ENCODE results near the gene SLC66A3.

- TF ChIP-seq CTCF (IDR thresholded peaks at IDR 0.05; ENCODE audit: borderline replicate concordance, extremely low read depth, low read length, poor library complexity, severe bottlenecking): no peak
- no peak for TF ChIP-seq EZH2 (IDR thresholded peaks at IDR 0.05; ENCODE audit: borderline replicate concordance, low read depth, low read length, severe bottlenecking)
These were observed 27.5 kb upstream of the SLC66A3 start for GRCh38 chr2:11127761-11128160.
